IPS-NIHi7 (cell line): ENCODE results near the gene NSMCE1.
"Not testable (repeated sequence)": the region's sequence is repeated elsewhere in the genome, so short reads cannot be mapped to it uniquely, and the experiment has no call there.

ENCODE experiments used
- DNase-seq: peaks from one replicate; pipeline ENCODE4 v3.0.0; 2012; ENCODE audit warnings: mixed read lengths; ENCODE audit errors: extremely low spot score

Gene NSMCE1

GRCh38 chr16:27216297-27216885, 52.2 kb downstream of the NSMCE1 start:
- DNase-seq, result no peak

DNA sequence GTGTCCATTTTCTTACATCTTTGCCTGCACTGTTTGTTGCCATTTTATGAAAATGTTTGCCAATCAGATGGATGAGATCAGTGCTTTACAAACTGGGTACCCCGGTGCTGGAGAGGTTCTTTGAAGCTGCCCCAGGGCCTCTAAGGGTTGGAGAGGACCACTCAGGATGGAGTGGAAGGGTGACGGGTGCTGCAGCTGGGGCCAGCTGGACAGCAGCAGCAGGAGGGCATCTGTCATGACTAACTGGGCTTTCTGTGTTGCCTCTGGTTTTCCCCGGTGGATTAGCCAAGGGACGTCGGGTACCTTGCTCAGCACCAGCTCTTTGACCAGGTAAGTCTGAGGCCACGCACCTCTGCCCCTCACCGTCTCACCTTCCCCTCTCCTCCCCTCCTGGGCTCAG, 52.9 kb downstream of the NSMCE1 start:
- no peak for DNase-seq

GRCh38 chr16:27214084-27214961, 54.2 kb downstream of the NSMCE1 start:
- DNase-seq, result no peak

GRCh38 chr16:27211026-27211425, 57.5 kb downstream of the NSMCE1 start:
- DNase-seq, result no peak

DNA sequence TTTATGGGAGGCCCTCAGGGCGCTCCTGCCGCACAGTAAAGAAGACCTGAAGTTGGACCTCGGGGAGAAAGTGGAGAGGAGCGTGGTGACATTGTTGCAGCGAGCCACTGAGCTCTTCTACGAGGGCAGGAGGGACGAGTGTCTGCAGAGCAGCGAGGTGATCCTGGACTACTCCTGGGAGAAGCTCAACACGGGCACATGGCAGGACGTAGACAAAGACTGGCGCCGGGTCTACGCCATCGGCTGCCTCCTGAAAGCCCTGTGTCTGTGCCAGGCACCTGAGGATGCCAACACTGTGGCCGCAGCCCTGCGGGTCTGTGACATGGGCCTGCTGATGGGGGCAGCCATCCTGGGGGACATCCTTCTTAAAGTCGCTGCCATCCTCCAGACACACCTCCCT, 58.4 kb downstream of the NSMCE1 start:
- DNase-seq, result no peak

DNA sequence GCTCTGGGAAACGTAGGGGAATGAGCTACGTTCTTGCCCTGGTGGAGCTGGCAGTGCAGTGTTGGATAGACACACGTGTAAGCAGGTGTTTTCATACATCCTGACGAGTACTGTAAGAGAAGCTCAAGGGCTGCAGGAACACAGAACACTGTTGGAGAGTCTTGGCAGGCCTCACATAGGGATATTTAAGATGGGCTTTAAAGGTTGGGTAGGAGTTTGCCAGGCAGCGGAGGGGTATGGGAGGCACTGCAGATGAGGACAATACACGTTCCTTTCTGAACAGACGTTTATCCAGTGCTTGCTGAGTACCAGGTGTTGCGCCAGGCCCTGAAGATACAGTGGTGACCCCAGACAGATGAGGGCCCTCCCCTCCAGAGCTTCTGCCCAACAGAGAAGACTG, 59.0 kb downstream of the NSMCE1 start:
- DNase-seq, result no peak

GRCh38 chr16:27208796-27209195, 59.8 kb downstream of the NSMCE1 start:
- DNase-seq, result no peak

- no peak for DNase-seq
These were observed 60.4 kb downstream of the NSMCE1 start for GRCh38 chr16:27208081-27208680.

DNA sequence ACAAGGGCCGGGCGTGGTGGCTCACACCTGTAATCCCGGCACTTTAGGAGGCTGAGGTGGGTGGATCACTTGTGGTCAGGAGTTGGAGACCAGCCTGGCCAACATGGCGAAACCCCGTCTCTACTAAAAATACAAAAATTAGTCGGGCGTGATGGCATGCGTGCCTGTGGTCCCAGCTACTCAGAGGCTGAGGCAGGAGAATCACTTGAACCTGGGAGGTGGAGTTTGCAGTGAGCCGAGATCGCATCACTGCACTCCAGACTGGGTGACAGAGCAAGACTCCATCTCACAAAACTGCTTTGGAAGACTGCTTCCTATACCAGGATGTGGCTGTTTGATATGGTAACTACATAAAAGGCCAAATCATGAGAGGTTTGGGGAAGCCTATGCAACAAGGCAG, 61.5 kb downstream of the NSMCE1 start:
- not testable (repeated sequence) for DNase-seq

DNA sequence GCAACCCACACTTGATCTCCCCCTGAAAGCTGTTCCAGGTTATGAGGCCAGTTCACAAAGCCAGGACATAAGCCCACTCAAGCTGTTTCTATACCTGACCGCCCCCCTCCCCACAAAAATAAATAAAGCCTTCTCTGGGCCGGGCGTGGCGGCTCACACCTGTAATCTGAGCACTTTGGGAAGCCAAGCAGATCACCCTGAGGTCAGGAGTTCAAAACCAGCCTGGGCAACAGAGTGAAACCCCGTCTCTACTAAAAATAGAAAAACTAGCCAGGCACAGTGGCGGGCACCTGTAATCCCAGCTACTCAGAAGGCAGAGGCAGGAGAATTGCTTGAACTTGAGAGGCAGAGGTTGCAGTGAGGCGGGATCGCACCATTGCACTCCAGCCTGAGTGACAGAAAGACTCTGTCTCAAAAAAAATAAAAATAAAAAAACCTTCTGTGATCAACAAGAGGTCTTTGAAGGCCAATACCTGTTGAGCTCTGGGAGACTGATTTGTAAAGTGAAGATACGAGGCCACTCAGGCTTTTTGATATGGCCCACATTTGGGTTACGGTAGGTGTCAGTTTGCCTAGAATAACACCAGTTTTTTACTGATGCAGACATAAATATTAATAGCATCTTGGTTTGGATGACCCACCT, 63.0 kb downstream of the NSMCE1 start:
- no peak for DNase-seq

- no peak for DNase-seq
These were observed 64.2 kb downstream of the NSMCE1 start for GRCh38 chr16:27204312-27204915.

- peak; percentile 99 for DNase-seq
These were observed 64.9 kb downstream of the NSMCE1 start, which contains the start of gene KDM8 for GRCh38 chr16:27203507-27204311. TSS of gene KDM8 (plus strand) at chr16:27203526. CDS start at chr16:27210124, 6,598 bp downstream.

GRCh38 chr16:27202923-27203506, 65.6 kb downstream of the NSMCE1 start:
- peak; percentile 91 for DNase-seq

GRCh38 chr16:27200914-27201313, 67.7 kb downstream of the NSMCE1 start:
- not testable (repeated sequence) for DNase-seq

GRCh38 chr16:27199736-27200135, 68.8 kb downstream of the NSMCE1 start:
- no peak for DNase-seq

- DNase-seq, result no peak
These were observed 69.4 kb downstream of the NSMCE1 start for GRCh38 chr16:27199235-27199586.

DNA sequence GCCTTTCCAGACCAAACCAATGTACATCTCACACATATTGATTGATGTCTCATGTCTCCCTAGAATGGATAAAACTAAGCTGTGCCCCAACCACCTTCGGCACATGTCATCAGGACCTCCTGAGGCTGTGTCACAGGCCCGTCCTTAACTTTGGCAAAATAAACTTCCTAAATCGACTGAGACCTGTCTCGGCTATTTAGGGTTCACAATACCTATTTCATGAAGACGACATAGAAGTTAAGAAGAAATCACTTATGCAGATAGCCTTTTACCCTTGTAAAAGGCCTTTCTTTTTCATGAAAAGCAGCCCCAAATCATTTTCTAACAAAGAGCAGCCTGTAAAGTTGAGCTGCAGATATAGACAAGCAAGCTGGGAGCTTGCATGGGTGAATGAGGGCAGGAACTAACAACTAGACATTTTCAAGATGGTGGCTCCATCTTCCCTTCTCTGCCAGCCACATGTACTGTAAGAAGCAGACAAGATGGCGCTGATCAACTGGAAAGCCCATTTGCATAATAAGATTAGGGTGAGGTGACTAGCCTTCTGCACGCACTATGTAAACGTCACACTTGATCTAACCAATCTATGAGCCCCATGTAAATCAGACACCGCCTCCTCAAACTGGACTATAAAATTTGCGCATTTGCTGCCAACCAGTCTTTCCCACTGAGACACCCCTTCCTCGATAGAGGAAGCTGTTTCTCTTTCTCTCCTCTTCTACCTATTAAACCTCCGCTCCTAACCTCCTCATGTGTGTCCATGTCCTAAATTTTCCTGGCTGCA, 69.9 kb downstream of the NSMCE1 start:
- DNase-seq, result no peak

- DNase-seq, result no peak
These were observed 71.6 kb downstream of the NSMCE1 start for GRCh38 chr16:27197004-27197403.

- no peak for DNase-seq
These were observed 72.5 kb downstream of the NSMCE1 start for GRCh38 chr16:27195941-27196595.
